ENCODE measurements around the gene HARBI1. TPM values are rescaled to one million over a fixed set of nuclear protein-coding genes. Genes with fewer than 3 reads are reported as not detected.

Gene HARBI1
- total RNA-seq, 1 experiment from 2014 or later = 6.3 TPM

DNA sequence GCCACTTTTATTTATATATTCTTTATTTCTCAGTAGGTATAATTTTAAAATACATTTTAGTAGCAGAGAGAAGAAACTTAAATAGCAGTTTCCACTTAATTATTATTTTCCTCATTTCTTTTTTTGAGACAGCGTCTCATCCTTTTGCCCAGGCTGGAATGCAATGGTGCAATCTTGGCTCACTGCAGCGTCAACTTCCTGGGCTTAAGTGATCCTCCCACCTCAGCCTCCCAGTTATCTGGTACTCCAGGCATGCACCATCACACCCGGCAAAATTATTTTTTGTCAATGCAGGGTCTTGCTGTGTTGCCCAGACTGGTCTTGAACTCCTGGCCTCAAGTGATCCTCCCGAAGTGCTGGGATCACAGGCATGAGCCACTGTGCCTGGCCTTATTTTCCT, 38.6 kb upstream of the HARBI1 start:
- H3K14ac ChIP-seq (ENCODE audit: insufficient read depth, low read length) = no peak overlapping the region
- H3K9me3 Mint-ChIP-seq = no peaks in the 10 kb centered on the region
- H3K4ac ChIP-seq (ENCODE audit: low read depth, low read length) = no peak overlapping the region
- TF ChIP-seq, protein P1, sequence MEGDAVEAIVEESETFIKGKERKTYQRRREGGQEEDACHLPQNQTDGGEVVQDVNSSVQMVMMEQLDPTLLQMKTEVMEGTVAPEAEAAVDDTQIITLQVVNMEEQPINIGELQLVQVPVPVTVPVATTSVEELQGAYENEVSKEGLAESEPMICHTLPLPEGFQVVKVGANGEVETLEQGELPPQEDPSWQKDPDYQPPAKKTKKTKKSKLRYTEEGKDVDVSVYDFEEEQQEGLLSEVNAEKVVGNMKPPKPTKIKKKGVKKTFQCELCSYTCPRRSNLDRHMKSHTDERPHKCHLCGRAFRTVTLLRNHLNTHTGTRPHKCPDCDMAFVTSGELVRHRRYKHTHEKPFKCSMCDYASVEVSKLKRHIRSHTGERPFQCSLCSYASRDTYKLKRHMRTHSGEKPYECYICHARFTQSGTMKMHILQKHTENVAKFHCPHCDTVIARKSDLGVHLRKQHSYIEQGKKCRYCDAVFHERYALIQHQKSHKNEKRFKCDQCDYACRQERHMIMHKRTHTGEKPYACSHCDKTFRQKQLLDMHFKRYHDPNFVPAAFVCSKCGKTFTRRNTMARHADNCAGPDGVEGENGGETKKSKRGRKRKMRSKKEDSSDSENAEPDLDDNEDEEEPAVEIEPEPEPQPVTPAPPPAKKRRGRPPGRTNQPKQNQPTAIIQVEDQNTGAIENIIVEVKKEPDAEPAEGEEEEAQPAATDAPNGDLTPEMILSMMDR (conservative IDR thresholded peaks at IDR 0.05) = no peak
- H3T11ph ChIP-seq (ENCODE audit: low read length) = no peak overlapping the region
- no peak overlapping the region for H3K4me3 Mint-ChIP-seq
- no peak overlapping the region for H4K5ac ChIP-seq (ENCODE audit: insufficient read length, low read depth, low read length)
- H3K18ac ChIP-seq (ENCODE audit: insufficient read length, low read depth, low read length) = no peak overlapping the region
- H4K91ac ChIP-seq (ENCODE audit: insufficient read length, low read depth, low read length) = no peak overlapping the region
- no peak overlapping the region for H3K9ac ChIP-seq (ENCODE audit: extremely low read depth, insufficient read length, low read length)
- H3K79me2 ChIP-seq (ENCODE audit: insufficient read depth, low read length) = no peaks in the 10 kb centered on the region
- DNase-seq = no peak
- H4K20me1 ChIP-seq (ENCODE audit: control insufficient read depth, insufficient read depth, insufficient read length) = no peaks in the 10 kb centered on the region
- no peak overlapping the region for H2AFZ ChIP-seq (ENCODE audit: low read length)
- H3K56ac ChIP-seq (ENCODE audit: insufficient read length, low read depth, low read length) = no peak overlapping the region
- H3K4me1 ChIP-seq (ENCODE audit: insufficient read depth, low read length) = no peaks in the 10 kb centered on the region
- H3K9me3 ChIP-seq (ENCODE audit: control insufficient read depth, low read depth, low read length) = no peaks in the 10 kb centered on the region
- no peak overlapping the region for H3K27ac ChIP-seq (ENCODE audit: insufficient read length, low read depth, low read length)
- no peaks in the 10 kb centered on the region for H3K23me2 ChIP-seq (ENCODE audit: insufficient read length, low read depth, low read length, poor library complexity, severe bottlenecking)
- no peak overlapping the region for H2BK20ac ChIP-seq (ENCODE audit: low read depth, low read length, poor library complexity, severe bottlenecking)
- H3K36me3 Mint-ChIP-seq (ENCODE audit: insufficient read depth in 1 of 3, low read depth in 3 of 3) = peaks cover 17 to 76% (median 70%) of the 10 kb centered on the region in 3 experiments; a peak in 6 of 7 replicates
- WGBS (ENCODE audit: extremely low coverage, insufficient read length, low lambda C conversion rate) = no CpG with 5 or more reads among the region's 4 CpGs
- H3K4me2 ChIP-seq (ENCODE audit: insufficient read depth, insufficient read length, low read length) = no peak overlapping the region
- H3K4me1 Mint-ChIP-seq = no peaks in the 10 kb centered on the region
- no peaks in the 10 kb centered on the region for H3K27me3 Mint-ChIP-seq (ENCODE audit: low read depth)
- H3K23ac ChIP-seq (ENCODE audit: insufficient read length, low read depth, low read length) = no peak overlapping the region
- no peak overlapping the region for H2BK15ac ChIP-seq (ENCODE audit: low read depth, low read length)
- no peak overlapping the region for H2BK5ac ChIP-seq (ENCODE audit: insufficient read length, low read length)
- no peak overlapping the region for H4K8ac ChIP-seq (replicated peaks; ENCODE audit: insufficient read length, low read depth, low read length)
- no peaks in the 10 kb centered on the region for H3K27me3 ChIP-seq (ENCODE audit: insufficient read depth, low read length)
- no peaks in the 10 kb centered on the region for H3K79me1 ChIP-seq (ENCODE audit: insufficient read depth, low read depth, low read length, poor library complexity, severe bottlenecking)
- no peak overlapping the region for H2AK5ac ChIP-seq (ENCODE audit: insufficient read length, low read length)
- H2BK120ac ChIP-seq (ENCODE audit: low read depth, low read length, poor library complexity, severe bottlenecking) = no peak overlapping the region
- no peak overlapping the region for H3K27ac Mint-ChIP-seq
- H2BK12ac ChIP-seq (ENCODE audit: insufficient read length, low read depth, low read length) = no peak overlapping the region
